GM23248 (cell line): ENCODE data around the gene ZBTB48. TPM values are rescaled to one million over a fixed set of nuclear protein-coding genes. Genes with fewer than 3 reads are reported as not detected.

Experiments used
- DNase-seq: peaks from one replicate; pipeline ENCODE4 v3.0.0-alpha.2; 2015
- H2AFZ ChIP-seq: fragments of 200-600 bp; sonication (generic); 2 replicates; pipeline ENCODE4 v1.6.1; 2016; ENCODE audit warnings: antibody characterized with exemption
- H3F3A ChIP-seq: fragments of 200-600 bp; sonication (generic); 2 replicates; pipeline ENCODE4 v1.6.1; 2016; ENCODE audit warnings: mild to moderate bottlenecking, antibody characterized with exemption, mixed run types; ENCODE audit not compliant: insufficient read depth
- H3K27ac ChIP-seq: fragments of 200-600 bp; sonication (generic); 2 replicates; pipeline ENCODE4 v1.5.1; 2016; ENCODE audit warnings: mild to moderate bottlenecking
- H3K27me3 ChIP-seq: fragments of 200-600 bp; sonication (generic); replicated peaks from 2 replicates; pipeline ENCODE4 v1.6.1; 2016; ENCODE audit warnings: mild to moderate bottlenecking; ENCODE audit not compliant: insufficient read depth
- H3K36me3 ChIP-seq: fragments of 200-600 bp; sonication (generic); 2 replicates; pipeline ENCODE4 v1.6.1; 2016; ENCODE audit warnings: low read depth, mild to moderate bottlenecking
- H3K4me1 ChIP-seq: fragments of 200-600 bp; sonication (generic); 2 replicates; pipeline ENCODE4 v1.6.1; 2016; ENCODE audit warnings: mild to moderate bottlenecking; ENCODE audit not compliant: insufficient read depth
- H3K4me2 ChIP-seq: fragments of 200-600 bp; sonication (generic); one replicate; pipeline ENCODE4 v1.6.1; 2016; ENCODE audit warnings: mild to moderate bottlenecking; ENCODE audit not compliant: unreplicated experiment
- H3K4me3 ChIP-seq: fragments of 200-600 bp; sonication (generic); 2 replicates; pipeline ENCODE4 v1.5.1; 2016; ENCODE audit warnings: mild to moderate bottlenecking
- H3K79me2 ChIP-seq: fragments of 200-600 bp; sonication (generic); 2 replicates; pipeline ENCODE4 v1.6.1; 2016; ENCODE audit warnings: mild to moderate bottlenecking; ENCODE audit not compliant: insufficient read depth
- H3K9ac ChIP-seq: fragments of 200-600 bp; sonication (generic); 2 replicates; pipeline ENCODE4 v1.6.1; 2016; ENCODE audit warnings: mild to moderate bottlenecking
- H3K9me2 ChIP-seq: fragments of 200-600 bp; sonication (generic); 2 replicates; pipeline ENCODE4 v1.6.1; 2016; ENCODE audit warnings: mixed run types, mild to moderate bottlenecking, moderate library complexity; ENCODE audit not compliant: insufficient read depth
- H3K9me3 ChIP-seq: fragments of 200-600 bp; sonication (generic); one replicate; pipeline ENCODE4 v1.6.1; 2017; ENCODE audit warnings: low read depth
- H4K20me1 ChIP-seq: fragments of 200-600 bp; sonication (generic); 2 replicates; pipeline ENCODE4 v1.6.0; 2016; ENCODE audit not compliant: insufficient read depth
- EZH2 ChIP-seq: fragments of 200-600 bp; sonication (generic); IDR thresholded peaks from 2 replicates; pipeline ENCODE4 v1.6.1; 2018; ENCODE audit warnings: antibody characterized with exemption, mild to moderate bottlenecking; ENCODE audit not compliant: insufficient read depth, poor library complexity, severe bottlenecking
- EZH2phosphoT487 ChIP-seq: fragments of 200-600 bp; sonication (generic); IDR thresholded peaks from 2 replicates; pipeline ENCODE4 v1.6.1; 2018; ENCODE audit warnings: antibody characterized with exemption, moderate library complexity, mild to moderate bottlenecking, low read depth; ENCODE audit not compliant: insufficient read depth
- WGBS, 2 experiments: methylation state at CpG; one replicate each; pipeline ENCODE4 v1.1.6; 2015 to 2017; ENCODE audit warnings: low lambda C conversion rate in 2 of 2, low coverage in 1 of 2; ENCODE audit errors: missing lambda C conversion rate in 2 of 2; 5-methylcytosine and 5-hydroxymethylcytosine counted together
- in situ Hi-C: fragments of 300-500 bp; cut with MboI; formaldehyde crosslinking; loops from 2 replicates; pipeline ENCODE4 v1.15.0; 2020
- polyA plus RNA-seq: library from polyadenylated mRNA; unstranded; fragments of >200 nt; fragmentation: Nextera tagmentation; extraction: Ambion mirVana; gene quantifications from 2 replicates; pipeline ENCODE4 v1.2.1, GENCODE V29; 2016
- total RNA-seq: library from RNA; depleted of rRNA; stranded (reverse); fragments of >200 nt; shearing (Covaris generic); gene quantifications from 2 replicates; pipeline ENCODE4 v1.2.3, GENCODE V29; 2014

Gene ZBTB48
- total and polyA plus RNA-seq, 2 experiments from 2014 or later = 15.4 to 16.4 TPM

GRCh38 chr1:6614929-6615785 lies 35.4 kb downstream of the ZBTB48 start:
- WGBS, 2 experiments = 1 to 3% methylated on average over 30 to 57 of the region's 82 CpGs
- H3F3A ChIP-seq = peaks cover 12% of the 10 kb centered on the region; the same call in 1 of the 2 replicates
- H3K36me3 ChIP-seq = peaks cover 3% of the 10 kb centered on the region
- H3K79me2 ChIP-seq = peaks cover 79% of the 10 kb centered on the region
- peak overlapping the region; percentile 81 for H3K9ac ChIP-seq
- DNase-seq = peak; percentile 49
- peak overlapping the region; percentile 87 for H3K4me3 ChIP-seq
- H3K27ac ChIP-seq = peak overlapping the region; percentile 33
- no peaks in the 10 kb centered on the region for H3K27me3 ChIP-seq
- H3K4me2 ChIP-seq = peak overlapping the region; percentile 99
- no peaks in the 10 kb centered on the region for H3K9me2 ChIP-seq
- peaks cover 13% of the 10 kb centered on the region; the same call in 1 of the 2 replicates for H3K4me1 ChIP-seq
- in situ Hi-C loops = no loop called here
- peak overlapping the region; percentile 52 for H2AFZ ChIP-seq
- H4K20me1 ChIP-seq = no peaks in the 10 kb centered on the region
- TF ChIP-seq EZH2phosphoT487 (no peak), EZH2 (no peak)
- no peaks in the 10 kb centered on the region for H3K9me3 ChIP-seq

GRCh38 chr1:6619045-6619444 lies 39.3 kb downstream of the ZBTB48 start:
- no peaks in the 10 kb centered on the region for H3K27me3 ChIP-seq
- H3K9me2 ChIP-seq = no peaks in the 10 kb centered on the region
- no peak overlapping the region for H2AFZ ChIP-seq
- peaks cover 8% of the 10 kb centered on the region for H3K36me3 ChIP-seq
- H4K20me1 ChIP-seq = no peaks in the 10 kb centered on the region
- H3F3A ChIP-seq = peaks cover 28% of the 10 kb centered on the region
- WGBS, 2 experiments = 87 to 97% methylated on average over 4 of the region's 4 CpGs
- H3K9me3 ChIP-seq = no peaks in the 10 kb centered on the region
- no peak for DNase-seq
- no peak overlapping the region for H3K4me3 ChIP-seq
- H3K4me2 ChIP-seq = no peak overlapping the region
- TF ChIP-seq EZH2 (no peak), EZH2phosphoT487 (no peak)
- H3K79me2 ChIP-seq = peaks cover 91% of the 10 kb centered on the region
- H3K4me1 ChIP-seq = 0 out of 2 replicates have a peak, but pooled peaks cover 8% of the 10 kb centered on the region
- no peak overlapping the region for H3K27ac ChIP-seq
- no peak overlapping the region for H3K9ac ChIP-seq
- in situ Hi-C loops = no loop called here

GRCh38 chr1:6621429-6622391 lies 41.9 kb downstream of the ZBTB48 start:
- DNase-seq = no peak
- in situ Hi-C loops = no loop called here
- WGBS, 2 experiments = 86 to 88% methylated on average over 41 of the region's 41 CpGs
- H3K9me3 ChIP-seq = no peaks in the 10 kb centered on the region
- no peaks in the 10 kb centered on the region for H3K9me2 ChIP-seq
- H3K9ac ChIP-seq = no peak overlapping the region
- H3K27me3 ChIP-seq = no peaks in the 10 kb centered on the region
- no peak overlapping the region for H3K27ac ChIP-seq
- peaks cover 30% of the 10 kb centered on the region for H3F3A ChIP-seq
- H2AFZ ChIP-seq = no peak overlapping the region
- no peak overlapping the region for H3K4me3 ChIP-seq
- TF ChIP-seq EZH2 = no peak
- no peak for TF ChIP-seq EZH2phosphoT487
- peaks cover 90% of the 10 kb centered on the region for H3K79me2 ChIP-seq
- 0 out of 2 replicates have a peak, but pooled peaks cover 3% of the 10 kb centered on the region for H3K4me1 ChIP-seq
- H3K4me2 ChIP-seq = no peak overlapping the region
- peaks cover 8% of the 10 kb centered on the region for H3K36me3 ChIP-seq
- no peaks in the 10 kb centered on the region for H4K20me1 ChIP-seq

GRCh38 chr1:6622396-6623152 lies 42.8 kb downstream of the ZBTB48 start:
- Histone ChIP-seq H3K4me1 (no peaks in the 10 kb centered on the region), H3K9me3 (no peaks in the 10 kb centered on the region), H3K79me2 (peaks cover 90% of the 10 kb centered on the region), H3K9me2 (no peaks in the 10 kb centered on the region), H2AFZ (no peak overlapping the region), H3K4me3 (no peak overlapping the region), H3K27me3 (no peaks in the 10 kb centered on the region), H4K20me1 (no peaks in the 10 kb centered on the region), H3K27ac (no peak overlapping the region), H3K9ac (no peak overlapping the region), H3K4me2 (no peak overlapping the region), H3F3A (peaks cover 30% of the 10 kb centered on the region), H3K36me3 (peaks cover 8% of the 10 kb centered on the region)
- no peak for TF ChIP-seq EZH2
- no peak for TF ChIP-seq EZH2phosphoT487
- DNase-seq = no peak
- 87 to 89% methylated on average over 10 of the region's 10 CpGs for WGBS, 2 experiments
- in situ Hi-C loops = no loop called here
